HUES6 (cell line): ENCODE data around the gene BCO1.

ENCODE experiments used
- H3K27ac ChIP-seq: 2 replicates; pipeline ENCODE4 v1.7.0; 2013; ENCODE audit warnings: low read depth, mild to moderate bottlenecking, low read length, inconsistent platforms
- H3K27me3 ChIP-seq: 2 replicates; pipeline ENCODE4 v1.6.1; 2013; ENCODE audit warnings: low read length; ENCODE audit not compliant: control insufficient read depth, insufficient read depth
- H3K36me3 ChIP-seq: 2 replicates; pipeline ENCODE4 v1.6.1; 2013; ENCODE audit warnings: low read length; ENCODE audit not compliant: control insufficient read depth, insufficient read depth
- H3K4me1 ChIP-seq: 2 replicates; pipeline ENCODE4 v1.6.1; 2013; ENCODE audit warnings: low read length; ENCODE audit not compliant: control insufficient read depth, insufficient read depth
- H3K4me3 ChIP-seq: 2 replicates; pipeline ENCODE4 v1.5.1; 2013; ENCODE audit warnings: low read depth, low read length
- H3K9ac ChIP-seq: one replicate; pipeline ENCODE4 v1.6.1; 2013; ENCODE audit warnings: mild to moderate bottlenecking, low read length
- H3K9me3 ChIP-seq: 2 replicates; pipeline ENCODE4 v1.6.1; 2013; ENCODE audit warnings: low read depth, low read length; ENCODE audit not compliant: control insufficient read depth, insufficient read depth

The BCO1 gene

DNA sequence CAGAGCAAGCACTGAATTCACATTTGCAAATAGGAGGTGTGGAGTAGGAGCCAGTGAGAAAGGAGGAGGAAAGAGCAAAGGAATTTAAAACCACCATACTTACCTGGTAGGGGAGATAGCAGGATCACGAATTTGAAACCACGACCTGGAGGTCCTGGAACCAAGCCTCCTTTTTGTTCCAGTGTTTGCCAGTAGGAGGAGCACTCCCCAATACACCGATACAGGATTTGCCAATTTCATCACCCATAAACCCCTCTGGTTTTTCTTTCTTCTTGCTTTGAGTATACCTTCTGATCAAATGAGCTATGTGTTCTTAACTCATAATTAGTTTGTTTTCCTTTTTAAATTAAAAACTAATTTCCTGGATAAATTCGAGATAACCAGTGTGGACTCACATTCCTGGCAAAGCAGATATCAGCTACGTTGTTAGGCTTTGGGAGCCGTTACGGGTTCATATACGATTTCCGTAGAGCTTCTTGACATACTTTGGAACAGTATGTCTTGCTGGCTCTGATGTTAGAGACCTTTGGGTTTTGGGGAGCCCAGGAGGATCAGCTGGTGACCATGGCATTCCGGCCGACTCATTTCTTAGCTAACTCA is 22.7 kb downstream of the BCO1 start:
- Histone ChIP-seq H3K4me1 (no peaks in the 10 kb centered on the region), H3K36me3 (no peaks in the 10 kb centered on the region), H3K9me3 (no peaks in the 10 kb centered on the region; the same call in 1 of the 2 replicates), H3K27me3 (no peaks in the 10 kb centered on the region), H3K27ac (no peak overlapping the region), H3K9ac (no peak overlapping the region), H3K4me3 (no peak overlapping the region)

DNA sequence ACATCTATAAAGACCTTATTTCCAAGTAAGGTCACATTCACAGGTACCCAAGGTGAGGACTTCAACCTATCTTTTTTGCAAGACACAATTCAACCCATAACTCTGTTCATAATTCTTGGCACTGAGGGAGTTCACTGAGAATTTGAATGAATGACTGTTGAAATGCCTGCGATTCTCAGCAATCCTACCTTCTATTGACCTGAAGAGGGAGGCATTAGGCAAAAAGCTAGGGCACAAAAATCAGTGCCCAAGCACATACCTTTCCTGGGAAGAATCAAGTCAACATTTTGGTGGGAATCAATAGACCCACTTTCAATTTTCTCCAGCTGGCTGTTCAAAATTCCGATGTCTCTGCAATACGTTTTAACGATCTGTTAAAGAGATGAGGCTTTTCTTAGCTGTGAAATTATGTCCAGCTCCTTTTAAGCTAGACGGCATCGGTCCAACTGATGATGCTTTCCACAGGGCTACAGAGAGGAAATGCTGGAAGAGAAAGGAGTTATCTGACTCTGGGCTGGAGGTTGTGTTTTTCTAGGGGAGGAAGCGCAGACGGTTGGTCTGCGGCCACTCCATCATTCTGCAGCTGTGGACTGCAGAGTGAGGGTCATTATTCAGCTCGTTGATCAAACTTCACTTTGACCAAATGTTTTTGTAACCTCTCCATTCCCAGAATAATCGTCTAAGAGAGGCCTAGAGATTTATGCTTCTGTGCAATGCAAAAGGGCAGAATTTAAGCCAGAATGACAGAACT is 25.2 kb downstream of the BCO1 start:
- no peaks in the 10 kb centered on the region; the same call in 1 of the 2 replicates for H3K9me3 ChIP-seq
- H3K27me3 ChIP-seq: no peaks in the 10 kb centered on the region
- H3K4me1 ChIP-seq: no peaks in the 10 kb centered on the region
- H3K4me3 ChIP-seq: no peak overlapping the region
- no peaks in the 10 kb centered on the region for H3K36me3 ChIP-seq
- no peak overlapping the region for H3K27ac ChIP-seq
- H3K9ac ChIP-seq: no peak overlapping the region

DNA sequence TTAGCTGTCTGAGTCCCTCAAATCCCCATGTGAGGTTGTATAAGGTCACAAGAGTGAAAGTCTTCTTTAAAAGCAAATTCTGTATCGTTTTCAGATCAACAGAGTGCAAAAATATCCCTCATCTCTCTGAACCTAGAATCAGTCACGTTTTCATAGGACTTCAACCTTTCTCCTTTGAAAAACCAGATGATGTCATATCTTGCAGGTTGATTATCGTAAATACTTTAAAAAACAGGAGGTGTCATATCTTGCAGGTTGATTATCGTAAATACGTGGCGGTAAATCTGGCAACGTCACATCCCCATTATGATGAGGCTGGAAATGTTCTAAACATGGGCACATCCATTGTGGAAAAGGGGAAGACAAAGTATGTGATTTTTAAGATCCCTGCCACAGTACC is 25.9 kb downstream of the BCO1 start:
- Histone ChIP-seq H3K9ac (no peak overlapping the region), H3K9me3 (no peaks in the 10 kb centered on the region; the same call in 1 of the 2 replicates), H3K36me3 (no peaks in the 10 kb centered on the region), H3K4me3 (no peak overlapping the region), H3K4me1 (no peaks in the 10 kb centered on the region), H3K27me3 (no peaks in the 10 kb centered on the region), H3K27ac (no peak overlapping the region)

DNA sequence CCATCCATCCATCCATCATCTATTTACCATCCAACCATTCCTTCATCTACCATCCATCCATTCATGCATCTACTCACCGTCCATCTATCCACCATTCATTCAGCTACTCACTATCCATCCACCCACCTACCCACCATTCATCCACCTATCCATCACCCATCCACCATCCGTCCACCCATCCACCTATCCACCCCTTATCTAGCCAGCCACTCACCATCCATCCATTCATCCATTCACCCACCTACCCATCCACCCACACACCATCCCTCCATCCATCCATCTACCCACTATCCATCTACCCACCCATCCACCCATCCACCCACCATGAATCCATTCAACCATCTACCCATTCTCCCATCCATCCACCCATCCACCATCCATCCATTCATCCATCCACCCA is 26.6 kb downstream of the BCO1 start:
- no peak overlapping the region for H3K4me3 ChIP-seq
- no peaks in the 10 kb centered on the region for H3K27me3 ChIP-seq
- no peaks in the 10 kb centered on the region; the same call in 1 of the 2 replicates for H3K9me3 ChIP-seq

DNA sequence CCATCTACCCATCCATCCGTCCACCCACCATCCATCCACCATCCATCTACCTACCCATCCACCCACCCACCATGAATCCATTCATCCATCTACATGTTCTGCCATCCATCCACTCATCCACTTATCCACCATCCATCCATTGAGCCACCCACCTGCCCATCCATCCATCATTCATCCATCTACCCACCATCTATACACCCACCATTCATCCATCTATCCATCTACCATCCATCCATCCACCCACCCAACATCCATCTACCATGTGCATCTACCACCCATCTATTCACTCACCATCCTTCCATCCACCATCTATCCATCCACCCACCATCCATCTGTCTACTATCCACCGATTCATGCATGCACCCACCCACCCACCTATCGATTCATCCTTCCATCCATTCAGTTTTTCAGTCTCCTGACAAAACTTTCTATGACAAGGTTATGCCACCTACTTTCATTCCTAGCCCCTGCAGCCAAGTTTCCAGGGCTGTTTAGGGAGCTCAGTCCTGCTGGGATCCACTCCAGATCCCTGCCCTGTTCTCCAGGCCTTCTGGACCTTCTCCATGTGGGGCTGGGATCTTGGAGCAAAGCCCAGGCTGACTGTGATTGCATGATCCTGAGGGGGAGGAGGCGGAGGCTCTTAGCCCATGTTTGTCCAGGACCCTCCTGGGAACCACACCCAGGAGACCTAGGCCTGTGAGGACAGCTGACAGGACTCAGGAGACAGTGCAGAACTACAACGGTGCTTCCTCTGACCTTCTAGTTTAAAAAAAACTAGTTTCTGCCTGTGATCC is 27.4 kb downstream of the BCO1 start:
- no peaks in the 10 kb centered on the region; the same call in 1 of the 2 replicates for H3K9me3 ChIP-seq

More for the DNA sequence above, 26.6 kb downstream of the BCO1 start:
- no peak overlapping the region for H3K27ac ChIP-seq
- no peaks in the 10 kb centered on the region for H3K4me1 ChIP-seq
- H3K36me3 ChIP-seq: no peaks in the 10 kb centered on the region
- H3K9ac ChIP-seq: no peak overlapping the region

DNA sequence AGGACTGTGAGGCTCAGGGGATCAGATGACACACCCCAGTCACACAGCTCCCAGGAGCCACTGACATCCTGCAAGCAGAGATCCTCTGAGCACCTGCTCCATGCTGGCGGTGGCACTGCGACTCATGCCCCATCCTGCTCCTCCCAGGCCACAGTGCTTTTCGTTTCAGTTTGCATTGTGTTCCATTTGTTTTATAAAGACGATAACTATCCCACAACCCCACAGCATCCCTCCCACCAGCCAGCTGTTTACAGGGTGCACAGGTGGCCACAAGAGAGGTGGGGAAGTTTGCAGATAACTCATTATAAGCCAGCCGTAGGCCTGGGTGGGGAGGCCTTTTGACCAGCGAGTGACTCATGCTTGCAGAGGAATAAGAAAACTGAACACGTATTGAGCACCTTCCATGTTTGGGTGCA is 28.2 kb downstream of the BCO1 start:
- Histone ChIP-seq H3K4me1 (no peaks in the 10 kb centered on the region), H3K36me3 (no peaks in the 10 kb centered on the region), H3K9me3 (no peaks in the 10 kb centered on the region; the same call in 1 of the 2 replicates), H3K27ac (no peak overlapping the region), H3K27me3 (no peaks in the 10 kb centered on the region), H3K4me3 (no peak overlapping the region), H3K9ac (no peak overlapping the region)

More for the DNA sequence above, 27.4 kb downstream of the BCO1 start:
- Histone ChIP-seq H3K27me3 (no peaks in the 10 kb centered on the region), H3K9ac (no peak overlapping the region), H3K4me1 (no peaks in the 10 kb centered on the region), H3K4me3 (no peak overlapping the region), H3K36me3 (no peaks in the 10 kb centered on the region), H3K27ac (no peak overlapping the region)

DNA sequence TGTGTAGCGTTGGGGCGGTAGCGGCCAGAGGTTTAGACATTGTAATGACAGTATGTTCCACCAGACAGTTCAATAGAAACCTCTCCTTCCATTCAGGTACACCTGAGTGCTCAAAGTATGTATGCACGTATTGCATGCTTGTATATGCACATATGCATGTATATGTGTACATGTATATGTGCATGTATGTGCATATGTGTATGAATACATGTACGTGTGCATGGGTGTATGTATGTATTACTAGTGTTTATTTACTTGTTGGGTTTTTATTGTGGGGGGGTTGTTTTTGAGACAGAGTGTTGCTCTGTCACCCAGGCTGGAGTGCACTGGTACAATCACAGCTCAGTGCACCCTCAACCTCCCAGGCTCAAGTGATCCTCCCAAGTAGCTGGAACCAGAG is 30.0 kb downstream of the BCO1 start:
- Histone ChIP-seq H3K9me3 (no peaks in the 10 kb centered on the region), H3K4me3 (no peak overlapping the region), H3K9ac (no peak overlapping the region), H3K27ac (no peak overlapping the region), H3K36me3 (no peaks in the 10 kb centered on the region), H3K4me1 (no peaks in the 10 kb centered on the region), H3K27me3 (no peaks in the 10 kb centered on the region)

DNA sequence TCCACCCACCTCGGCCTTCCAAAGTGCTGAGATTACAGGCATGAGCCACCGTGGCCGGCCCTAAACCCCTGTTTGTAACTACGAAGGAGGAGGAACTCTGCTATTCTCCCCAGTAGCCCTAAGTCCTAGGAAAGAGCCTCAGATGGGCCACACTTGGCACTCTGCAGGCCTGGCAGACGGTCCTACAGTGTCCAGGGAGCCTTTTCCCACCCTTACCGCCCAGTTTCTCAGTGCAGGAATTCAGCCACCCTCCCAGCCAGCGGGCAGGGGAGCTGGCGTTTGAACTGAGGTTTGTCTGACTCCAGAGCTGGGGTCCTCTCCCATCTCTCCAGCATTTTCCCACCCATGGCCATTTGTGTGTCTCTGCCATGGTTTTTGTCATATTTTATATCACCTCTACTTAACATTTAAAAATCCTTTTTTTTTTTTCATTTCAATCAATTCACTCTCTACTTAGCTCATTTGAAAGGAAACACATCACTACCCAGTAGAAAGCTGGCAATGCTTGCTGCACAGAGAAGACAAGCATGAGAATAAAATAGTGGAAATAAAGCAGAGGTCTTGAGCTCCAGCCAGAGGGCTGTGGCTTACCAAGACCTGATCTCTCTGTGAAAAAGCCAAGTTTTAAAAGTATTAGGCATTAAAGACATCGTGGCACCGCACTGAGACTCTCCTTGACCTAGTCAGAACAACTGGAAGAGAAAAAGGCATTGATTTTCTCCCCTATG is 34.9 kb downstream of the BCO1 start:
- H3K4me3 ChIP-seq: no peak overlapping the region
- no peaks in the 10 kb centered on the region for H3K9me3 ChIP-seq
- no peaks in the 10 kb centered on the region for H3K4me1 ChIP-seq
- H3K27me3 ChIP-seq: no peaks in the 10 kb centered on the region
- no peaks in the 10 kb centered on the region for H3K36me3 ChIP-seq
- H3K9ac ChIP-seq: no peak overlapping the region
- H3K27ac ChIP-seq: no peak overlapping the region

DNA sequence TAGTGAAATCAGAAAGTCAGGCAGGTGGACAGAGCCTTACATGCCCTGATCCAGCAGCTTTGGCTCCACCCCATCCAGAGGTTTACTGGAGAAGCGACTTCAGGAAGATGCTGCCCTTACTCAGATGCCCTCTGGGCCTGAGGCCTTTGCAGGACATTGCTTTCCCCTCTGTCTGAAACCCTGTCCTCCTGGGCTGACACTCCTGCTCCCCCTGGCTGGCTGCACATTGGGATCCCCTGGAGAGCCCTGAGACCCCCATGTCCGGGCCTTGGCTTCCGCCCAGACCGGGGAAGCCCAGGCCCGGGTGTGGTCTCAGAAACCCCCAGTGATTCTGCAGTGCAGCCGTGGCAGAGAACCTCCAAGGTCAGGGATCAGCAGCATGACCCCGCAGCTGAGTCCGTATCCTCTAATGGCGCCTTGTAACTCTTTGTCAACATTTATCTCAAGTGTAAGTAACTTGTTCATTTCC is 36.6 kb downstream of the BCO1 start:
- no peaks in the 10 kb centered on the region for H3K27me3 ChIP-seq

DNA sequence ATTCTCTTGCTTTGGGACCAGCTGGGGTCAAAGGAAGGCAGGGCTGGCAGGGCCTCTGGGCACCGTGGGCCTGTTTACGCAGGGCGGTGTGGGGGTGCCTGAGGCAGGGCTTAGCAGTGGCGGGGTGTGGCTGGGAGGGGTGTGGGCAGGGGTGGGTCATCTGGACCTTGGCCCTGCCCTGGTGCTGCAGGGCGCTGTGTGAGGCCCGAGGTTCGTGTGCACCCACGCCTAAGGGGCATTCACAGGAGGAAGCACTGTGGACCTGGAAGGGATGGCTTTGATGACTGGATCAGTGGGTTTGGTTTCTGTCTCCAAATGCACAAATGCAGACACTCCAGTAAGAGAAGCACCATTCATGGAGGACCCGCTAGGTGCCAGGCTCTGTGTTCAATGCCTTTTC is 37.3 kb downstream of the BCO1 start:
- Histone ChIP-seq H3K4me1 (no peaks in the 10 kb centered on the region), H3K36me3 (no peaks in the 10 kb centered on the region), H3K9me3 (no peaks in the 10 kb centered on the region), H3K27me3 (no peaks in the 10 kb centered on the region), H3K27ac (no peak overlapping the region), H3K9ac (no peak overlapping the region), H3K4me3 (no peak overlapping the region)

More for the DNA sequence above, 36.6 kb downstream of the BCO1 start:
- Histone ChIP-seq H3K4me3 (no peak overlapping the region), H3K36me3 (no peaks in the 10 kb centered on the region), H3K9ac (no peak overlapping the region), H3K9me3 (no peaks in the 10 kb centered on the region), H3K27ac (no peak overlapping the region), H3K4me1 (no peaks in the 10 kb centered on the region)
